PC-9 (cell line): ENCODE measurements around the gene RGS11. TPM values are rescaled to one million over a fixed set of nuclear protein-coding genes. Genes with fewer than 3 reads are reported as not detected.
"Not testable (repeated sequence)": the region's sequence is repeated elsewhere in the genome, so short reads cannot be mapped to it uniquely, and the experiment has no call there.

Experiments used
- BruUV-seq: library from RNA; stranded (reverse); fragments of 400-500 nt; replicated peaks from 2 replicates; lab custom pipeline; 2021; lab: Mats Ljungman, UMichigan
- CTCF ChIA-PET: fragments of 300-600 bp; sonication (Branson Sonifier 250); formaldehyde crosslinking; loops from one replicate; lab custom pipeline; 2022; ENCODE audit warnings: antibody characterized with exemption; lab: Charles Lee
- POLR2A ChIA-PET: fragments of 300-600 bp; sonication (Branson Sonifier 250); formaldehyde crosslinking; loops from one replicate; lab custom pipeline; 2022; ENCODE audit warnings: antibody characterized with exemption; ENCODE audit not compliant: unreplicated experiment; lab: Charles Lee
- DNase-seq, 2 experiments: peaks; one replicate each; pipeline versions ENCODE4 v3.0.0 to v3.0.0-alpha.2; 2015 to 2022; ENCODE audit warnings: mixed read lengths in 1 of 2
- H2AFZ ChIP-seq: fragments of 200-600 bp; sonication (generic); 2 replicates; pipeline ENCODE4 v1.8.1; 2017; ENCODE audit warnings: antibody characterized with exemption
- H3F3A ChIP-seq: fragments of 200-600 bp; sonication (generic); 2 replicates; pipeline ENCODE4 v1.8.1; 2017; ENCODE audit warnings: antibody characterized with exemption, mild to moderate bottlenecking, low read depth; ENCODE audit not compliant: insufficient read depth
- H3K27ac ChIP-seq: fragments of 200-600 bp; sonication (generic); 2 replicates; pipeline ENCODE4 v1.6.1; 2016; ENCODE audit warnings: mixed run types
- H3K27me3 ChIP-seq: fragments of 200-600 bp; sonication (generic); 2 replicates; pipeline ENCODE4 v1.6.1; 2016; ENCODE audit warnings: low read depth, mixed run types; ENCODE audit not compliant: insufficient read depth
- H3K36me3 ChIP-seq: fragments of 200-600 bp; sonication (generic); 2 replicates; pipeline ENCODE4 v1.6.1; 2016; ENCODE audit warnings: low read depth, mixed run types
- H3K4me1 ChIP-seq: fragments of 200-600 bp; sonication (generic); replicated peaks from 2 replicates; pipeline ENCODE4 v1.6.1; 2016; ENCODE audit warnings: mixed run types; ENCODE audit not compliant: insufficient read depth
- H3K4me2 ChIP-seq: fragments of 200-600 bp; sonication (generic); 2 replicates; pipeline ENCODE4 v1.6.1; 2017; ENCODE audit warnings: mixed run types
- H3K4me3 ChIP-seq: fragments of 200-600 bp; sonication (generic); 2 replicates; pipeline ENCODE4 v1.6.1; 2016; ENCODE audit warnings: mixed run types
- H3K79me2 ChIP-seq: fragments of 200-600 bp; sonication (generic); 2 replicates; pipeline ENCODE4 v1.6.1; 2017; ENCODE audit warnings: low read depth, mixed run types
- H3K9me2 ChIP-seq: fragments of 200-600 bp; sonication (generic); 2 replicates; pipeline ENCODE4 v1.8.1; 2017; ENCODE audit warnings: mild to moderate bottlenecking; ENCODE audit not compliant: insufficient read depth
- H3K9me3 ChIP-seq: fragments of 200-600 bp; sonication (generic); 2 replicates; pipeline ENCODE4 v1.8.1; 2016; ENCODE audit warnings: low read depth; ENCODE audit not compliant: insufficient read depth
- H4K20me1 ChIP-seq: fragments of 200-600 bp; sonication (generic); 2 replicates; pipeline ENCODE4 v1.8.1; 2017; ENCODE audit not compliant: insufficient read depth
- EZH2 ChIP-seq: fragments of 200-600 bp; sonication (generic); IDR thresholded peaks from 2 replicates; pipeline ENCODE4 v1.8.0; 2017; ENCODE audit warnings: antibody characterized with exemption, low read depth
- intact Hi-C: fragments of 100-400 bp; cut with micrococcal nuclease; formaldehyde crosslinking; loops from one replicate; pipeline ENCODE4 v1.10.0; 2022; ENCODE audit not compliant: unreplicated experiment
- total RNA-seq: library from RNA; stranded (reverse); gene quantifications from 2 replicates; pipeline ENCODE4 v1.2.3, GENCODE V29; 2021
- TF ChIP-seq, protein P1 (sequence below): fragments of 200-600 bp; sonication (generic); conservative IDR thresholded peaks from 2 replicates; pipeline ENCODE4 v1.6.1; 2017; ENCODE audit warnings: mixed run types, antibody characterized with exemption, mild to moderate bottlenecking, moderate library complexity

The RGS11 gene
- total RNA-seq, 1 experiment from 2014 or later: not detected

DNA sequence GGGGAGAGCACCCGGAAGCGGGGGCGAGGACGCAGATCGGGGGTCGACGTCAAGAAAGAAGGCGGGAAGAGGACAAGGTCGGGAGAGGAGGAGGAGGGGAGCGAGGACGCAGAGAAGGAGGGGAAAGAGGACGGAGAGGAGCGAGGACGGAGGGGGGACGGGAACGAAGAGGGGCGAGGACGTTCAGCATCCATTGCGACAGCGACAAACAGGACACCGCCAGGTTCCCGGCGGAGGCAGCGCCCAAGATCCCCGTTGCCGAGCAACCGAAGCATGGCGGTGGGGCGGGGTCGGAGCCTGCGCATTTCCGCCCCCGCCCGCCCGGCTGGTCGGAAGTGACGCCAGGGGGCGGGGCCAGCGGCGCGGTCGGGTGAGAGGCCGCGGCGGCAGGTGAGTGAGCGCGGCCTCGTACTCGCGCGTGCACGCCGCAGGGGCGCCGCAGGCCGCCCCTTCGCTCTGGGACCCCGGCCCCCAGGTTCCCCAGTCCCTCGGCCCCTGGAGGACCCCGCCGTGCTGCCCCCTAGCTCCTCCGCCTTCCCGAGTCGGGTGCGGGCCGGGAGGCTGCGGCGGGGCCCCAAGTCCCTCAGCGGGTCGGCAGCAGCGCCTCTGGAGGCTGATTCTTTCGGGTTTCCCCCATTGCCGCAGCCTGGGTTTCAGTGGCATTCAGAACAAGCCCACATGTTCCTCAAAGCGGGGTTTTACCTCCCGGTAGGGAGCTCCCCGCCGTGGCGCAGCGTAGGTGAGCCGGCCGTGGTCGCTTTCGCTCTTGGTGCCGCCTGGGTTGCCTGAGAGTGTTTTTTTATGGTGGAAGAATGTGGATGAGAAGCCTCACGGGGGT, 41.1 kb downstream of the RGS11 start, which contains the start of gene FAM234A:
FAM234A (plus strand) TSS at position 354 of the 838 bp plus-strand sequence. CDS start 19,593 bp downstream, outside the sequence.
- Histone ChIP-seq H3K4me3 (peak within 1 kb of the TSS; percentile 99), H3K4me1 (no peaks in the 10 kb centered on the region), H3K9me3 (no peaks in the 10 kb centered on the region), H3F3A (peaks cover 27% of the 10 kb centered on the region), H3K79me2 (peaks cover 17% of the 10 kb centered on the region), H2AFZ (peak within 1 kb of the TSS; percentile 91), H3K36me3 (no peaks in the 10 kb centered on the region), H3K9me2 (no peaks in the 10 kb centered on the region), H4K20me1 (no peaks in the 10 kb centered on the region), H3K4me2 (peak within 1 kb of the TSS; percentile 91), H3K27ac (peak within 1 kb of the TSS; percentile 90), H3K27me3 (no peaks in the 10 kb centered on the region)
- no TSS peak for BruUV-seq
- peak; percentile 85 to 96 for DNase-seq
- POLR2A ChIA-PET: interaction anchor here (0.7 kb wide), 1 partner anchor 118 kb away, joined by 5 read pairs; no protein-coding TSS in a partner anchor
- TF ChIP-seq, protein P1, sequence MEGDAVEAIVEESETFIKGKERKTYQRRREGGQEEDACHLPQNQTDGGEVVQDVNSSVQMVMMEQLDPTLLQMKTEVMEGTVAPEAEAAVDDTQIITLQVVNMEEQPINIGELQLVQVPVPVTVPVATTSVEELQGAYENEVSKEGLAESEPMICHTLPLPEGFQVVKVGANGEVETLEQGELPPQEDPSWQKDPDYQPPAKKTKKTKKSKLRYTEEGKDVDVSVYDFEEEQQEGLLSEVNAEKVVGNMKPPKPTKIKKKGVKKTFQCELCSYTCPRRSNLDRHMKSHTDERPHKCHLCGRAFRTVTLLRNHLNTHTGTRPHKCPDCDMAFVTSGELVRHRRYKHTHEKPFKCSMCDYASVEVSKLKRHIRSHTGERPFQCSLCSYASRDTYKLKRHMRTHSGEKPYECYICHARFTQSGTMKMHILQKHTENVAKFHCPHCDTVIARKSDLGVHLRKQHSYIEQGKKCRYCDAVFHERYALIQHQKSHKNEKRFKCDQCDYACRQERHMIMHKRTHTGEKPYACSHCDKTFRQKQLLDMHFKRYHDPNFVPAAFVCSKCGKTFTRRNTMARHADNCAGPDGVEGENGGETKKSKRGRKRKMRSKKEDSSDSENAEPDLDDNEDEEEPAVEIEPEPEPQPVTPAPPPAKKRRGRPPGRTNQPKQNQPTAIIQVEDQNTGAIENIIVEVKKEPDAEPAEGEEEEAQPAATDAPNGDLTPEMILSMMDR: no peak; the same call in 1 of the 2 replicates
- no peak for TF ChIP-seq EZH2
- CTCF ChIA-PET: interaction anchor here (0.6 kb wide), 1 partner anchor 131 kb away, joined by 4 read pairs; no protein-coding TSS in a partner anchor
- intact Hi-C loops: loop anchor here (2.0 kb wide), 1 partner anchor 118 kb away; the partner anchor contains the start of gene AXIN1

DNA sequence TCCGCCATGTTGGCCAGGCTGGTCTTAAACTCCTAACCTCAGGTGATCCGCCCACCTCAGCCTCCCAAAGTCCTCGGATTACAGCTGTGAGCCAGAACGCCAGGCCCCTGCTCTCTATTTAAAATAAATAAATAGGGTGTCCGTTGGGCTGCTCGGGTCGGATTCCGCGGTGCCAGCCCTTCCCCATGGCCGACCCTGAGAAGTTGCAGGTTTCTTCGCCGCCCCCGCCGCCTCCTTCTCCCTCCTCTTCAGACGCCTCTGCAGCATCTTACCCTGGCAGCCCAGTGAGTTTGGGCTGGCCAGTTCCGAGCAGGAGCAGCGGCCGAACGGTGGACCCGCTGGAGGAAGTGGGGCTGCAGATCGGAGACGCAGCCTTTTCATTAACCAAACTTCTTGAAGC, 44.8 kb downstream of the RGS11 start:
- ChIA-PET POLR2A (no interaction called here), CTCF (no interaction called here)
- BruUV-seq: no TSS peak
- no peaks in the 10 kb centered on the region for H3K9me3 ChIP-seq
- DNase-seq: no peak
- intact Hi-C loops: no loop called here
- no peak overlapping the region for H2AFZ ChIP-seq
- no peak overlapping the region for H3K4me3 ChIP-seq
- peaks cover 29% of the 10 kb centered on the region for H4K20me1 ChIP-seq
- H3K27me3 ChIP-seq: no peaks in the 10 kb centered on the region
- H3F3A ChIP-seq: peaks cover 31% of the 10 kb centered on the region
- no peaks in the 10 kb centered on the region for H3K9me2 ChIP-seq
- H3K36me3 ChIP-seq: peaks cover 21% of the 10 kb centered on the region
- H3K27ac ChIP-seq: no peak overlapping the region
- H3K79me2 ChIP-seq: peaks cover 36% of the 10 kb centered on the region
- no peak overlapping the region for H3K4me2 ChIP-seq
- TF ChIP-seq, protein P1: no peak
- no peak for TF ChIP-seq EZH2
- H3K4me1 ChIP-seq: peaks cover 15% of the 10 kb centered on the region

DNA sequence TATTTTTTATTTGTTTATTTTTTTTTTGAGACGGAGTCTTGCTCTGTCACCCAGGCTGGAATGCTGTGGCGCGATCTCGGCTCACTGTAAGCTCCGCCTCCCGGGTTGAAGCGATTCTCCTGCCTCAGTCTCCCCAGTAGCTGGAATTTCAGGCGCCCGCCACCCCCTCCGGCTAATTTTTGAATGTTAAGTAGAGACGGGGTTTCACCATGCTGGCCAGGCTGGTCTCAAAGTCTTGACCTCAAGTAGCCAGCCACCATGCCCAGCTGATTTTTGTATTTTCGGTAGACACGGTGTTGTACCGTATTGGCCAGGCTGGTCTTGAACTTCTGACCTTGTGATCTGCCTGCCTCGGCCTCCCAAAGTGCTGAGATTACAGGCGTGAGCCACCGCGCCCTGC, 45.4 kb downstream of the RGS11 start:
- Histone ChIP-seq H3K4me1 (peaks cover 15% of the 10 kb centered on the region), H3F3A (peaks cover 25% of the 10 kb centered on the region), H3K79me2 (peaks cover 37% of the 10 kb centered on the region), H3K36me3 (peaks cover 26% of the 10 kb centered on the region), H4K20me1 (peaks cover 34% of the 10 kb centered on the region)
- H3K4me3 ChIP-seq, BruUV-seq, H2AFZ ChIP-seq, H3K4me2 ChIP-seq, H3K9me3 ChIP-seq, H3K27ac ChIP-seq, H3K9me2 ChIP-seq, CTCF ChIA-PET, intact Hi-C loops, H3K27me3 ChIP-seq, DNase-seq: not testable (repeated sequence)
- POLR2A ChIA-PET: interaction anchor here (1.3 kb wide), 1 partner anchor 122 kb away, joined by 30 read pairs; the partner anchor contains the start of gene AXIN1
